ENCODE results near the gene HDHD5.

Gene HDHD5

DNA sequence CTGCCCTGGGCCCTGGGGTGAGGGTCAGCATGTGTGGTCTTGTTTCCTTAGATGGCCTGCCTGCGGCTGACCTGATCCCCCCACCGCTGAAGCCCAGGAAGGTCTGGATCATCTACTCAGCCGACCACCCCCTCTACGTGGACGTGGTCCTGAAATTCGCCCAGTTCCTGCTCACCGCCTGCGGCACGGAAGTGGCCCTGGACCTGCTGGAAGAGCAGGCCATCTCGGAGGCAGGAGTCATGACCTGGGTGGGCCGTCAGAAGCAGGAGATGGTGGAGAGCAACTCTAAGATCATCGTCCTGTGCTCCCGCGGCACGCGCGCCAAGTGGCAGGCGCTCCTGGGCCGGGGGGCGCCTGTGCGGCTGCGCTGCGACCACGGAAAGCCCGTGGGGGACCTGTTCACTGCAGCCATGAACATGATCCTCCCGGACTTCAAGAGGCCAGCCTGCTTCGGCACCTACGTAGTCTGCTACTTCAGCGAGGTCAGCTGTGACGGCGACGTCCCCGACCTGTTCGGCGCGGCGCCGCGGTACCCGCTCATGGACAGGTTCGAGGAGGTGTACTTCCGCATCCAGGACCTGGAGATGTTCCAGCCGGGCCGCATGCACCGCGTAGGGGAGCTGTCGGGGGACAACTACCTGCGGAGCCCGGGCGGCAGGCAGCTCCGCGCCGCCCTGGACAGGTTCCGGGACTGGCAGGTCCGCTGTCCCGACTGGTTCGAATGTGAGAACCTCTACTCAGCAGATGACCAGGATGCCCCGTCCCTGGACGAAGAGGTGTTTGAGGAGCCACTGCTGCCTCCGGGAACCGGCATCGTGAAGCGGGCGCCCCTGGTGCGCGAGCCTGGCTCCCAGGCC, 50.6 kb downstream of the HDHD5 start:
- in situ Hi-C loops (cut with MboI; ENCODE audit: low sequenced_read_pairs) = no loop called here

DNA sequence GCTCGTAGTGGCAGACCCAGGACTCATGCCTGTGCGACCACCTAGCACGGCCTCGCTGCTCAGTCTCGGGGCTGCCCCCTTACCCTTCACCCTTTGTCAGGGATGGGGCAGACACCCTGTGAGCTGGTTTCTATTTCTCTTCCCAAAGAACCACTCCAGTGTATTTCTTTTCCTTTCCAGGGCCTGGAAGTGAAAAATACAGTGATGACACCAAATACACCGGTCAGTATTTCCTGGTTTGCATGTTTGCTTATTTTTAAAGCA, 51.6 kb downstream of the HDHD5 start:
- in situ Hi-C loops (cut with MboI; ENCODE audit: low sequenced_read_pairs) = no loop called here

- in situ Hi-C loops (cut with MboI; ENCODE audit: low sequenced_read_pairs) = no loop called here
These were observed 52.1 kb downstream of the HDHD5 start for GRCh38 chr22:17106785-17107546.

- in situ Hi-C loops (cut with MboI; ENCODE audit: low sequenced_read_pairs) = no loop called here
These were observed 52.8 kb downstream of the HDHD5 start for GRCh38 chr22:17106161-17106784.

- in situ Hi-C loops (cut with MboI; ENCODE audit: low sequenced_read_pairs) = no loop called here
These were observed 53.6 kb downstream of the HDHD5 start for GRCh38 chr22:17105143-17106129.

DNA sequence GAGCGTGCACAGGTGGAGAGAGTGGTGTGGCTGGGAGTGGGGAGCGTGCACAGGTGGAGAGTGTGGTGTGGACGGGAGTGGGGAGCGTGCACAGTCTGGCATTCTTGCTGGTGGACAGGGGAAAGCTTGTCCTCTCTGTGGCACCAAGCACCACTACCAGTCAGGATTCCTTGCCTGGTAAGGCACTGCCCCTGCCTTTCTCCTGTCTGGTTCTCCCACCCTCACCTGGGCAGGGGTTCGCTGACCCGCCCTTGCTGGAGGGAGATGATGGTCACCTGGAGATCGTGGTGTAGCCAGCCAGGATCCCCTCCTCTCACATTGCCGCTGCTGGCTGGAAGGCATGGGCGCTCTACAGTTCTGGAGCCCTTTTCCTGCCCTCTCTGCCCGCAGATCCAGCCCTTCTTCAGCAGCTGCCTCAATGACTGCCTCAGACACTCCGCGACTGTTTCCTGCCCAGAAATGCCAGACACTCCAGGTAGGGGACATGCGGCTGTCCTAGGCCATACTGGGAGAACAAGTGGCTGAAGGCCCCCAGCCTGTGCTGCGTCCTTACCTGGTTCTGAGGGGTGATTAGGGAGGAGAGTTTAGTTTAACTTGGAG, 54.6 kb downstream of the HDHD5 start:
- in situ Hi-C loops (cut with MboI; ENCODE audit: low sequenced_read_pairs) = no loop called here

DNA sequence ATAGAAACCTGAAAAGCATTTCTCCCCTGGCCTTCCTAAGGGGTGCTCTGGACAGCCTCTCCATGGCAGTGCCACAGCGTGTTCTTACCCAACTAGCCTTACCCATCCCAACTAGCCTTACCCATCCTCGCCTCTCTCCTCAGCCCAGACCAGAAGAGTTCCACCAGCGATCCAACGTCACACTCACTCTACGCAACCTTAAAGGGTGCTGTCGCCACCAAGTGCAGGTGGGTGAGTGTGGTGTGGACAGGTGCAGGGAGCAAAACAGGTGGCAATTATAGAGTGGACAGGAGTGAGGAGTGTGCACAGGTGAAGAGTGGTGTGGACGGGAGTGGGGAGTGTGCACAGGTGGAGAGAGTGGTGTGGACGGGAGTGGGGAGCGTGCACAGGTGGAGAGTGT, 55.7 kb downstream of the HDHD5 start:
- in situ Hi-C loops (cut with MboI; ENCODE audit: low sequenced_read_pairs) = no loop called here

DNA sequence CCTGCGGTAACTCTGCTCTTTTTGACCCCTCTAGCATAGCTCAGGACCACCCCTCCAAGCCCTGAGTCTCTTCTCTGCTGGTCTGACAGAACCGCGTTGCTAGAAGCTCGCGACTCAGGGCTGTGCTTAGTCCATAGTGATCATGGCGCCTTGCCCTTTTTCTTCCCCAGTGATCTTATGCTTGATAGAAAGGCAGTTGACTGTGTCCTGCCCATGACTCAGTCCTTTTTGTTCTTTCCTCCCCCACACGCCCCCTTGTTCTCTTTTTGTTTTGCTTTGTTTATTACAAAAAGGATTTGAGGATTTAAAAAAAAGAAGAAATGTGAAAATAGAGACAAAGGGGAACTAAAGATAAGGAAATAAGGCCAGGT, 56.8 kb downstream of the HDHD5 start:
- in situ Hi-C loops (cut with MboI; ENCODE audit: low sequenced_read_pairs) = no loop called here

DNA sequence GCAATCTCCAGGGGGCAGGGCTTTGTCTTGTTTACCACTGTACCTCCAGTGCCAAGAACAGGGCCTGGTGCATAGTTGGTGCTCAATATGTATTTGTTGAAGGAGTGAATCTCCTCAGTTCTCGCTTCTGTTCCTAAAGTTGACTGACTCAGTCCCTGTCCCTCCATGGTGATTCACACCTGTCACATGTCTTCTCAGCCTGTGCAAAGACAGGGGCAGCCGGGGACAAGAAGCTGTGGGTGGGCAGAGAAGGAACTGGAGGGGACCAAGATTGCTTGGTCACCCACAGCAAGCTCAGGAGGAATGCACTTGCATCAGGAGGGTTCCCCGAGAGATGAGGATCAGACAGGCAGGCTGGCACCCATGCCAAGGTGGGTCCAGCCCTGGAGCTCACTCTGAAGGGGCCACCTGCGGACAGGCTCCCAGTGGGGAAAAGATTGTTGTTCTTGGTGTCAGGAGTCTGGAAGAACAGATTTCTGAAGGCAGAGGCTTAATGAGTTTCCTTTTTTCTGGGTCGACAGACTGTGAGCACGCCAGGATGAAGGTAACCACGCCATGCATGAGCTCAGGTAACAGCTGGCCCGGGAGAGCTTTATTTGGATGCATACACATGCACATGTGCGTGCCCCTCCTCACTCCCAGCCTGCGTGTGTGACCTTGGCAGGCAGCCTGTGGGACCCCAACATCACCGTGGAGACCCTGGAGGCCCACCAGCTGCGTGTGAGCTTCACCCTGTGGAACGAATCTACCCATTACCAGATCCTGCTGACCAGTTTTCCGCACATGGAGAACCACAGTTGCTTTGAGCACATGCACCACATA, 57.4 kb downstream of the HDHD5 start:
- in situ Hi-C loops (cut with MboI; ENCODE audit: low sequenced_read_pairs) = no loop called here

DNA sequence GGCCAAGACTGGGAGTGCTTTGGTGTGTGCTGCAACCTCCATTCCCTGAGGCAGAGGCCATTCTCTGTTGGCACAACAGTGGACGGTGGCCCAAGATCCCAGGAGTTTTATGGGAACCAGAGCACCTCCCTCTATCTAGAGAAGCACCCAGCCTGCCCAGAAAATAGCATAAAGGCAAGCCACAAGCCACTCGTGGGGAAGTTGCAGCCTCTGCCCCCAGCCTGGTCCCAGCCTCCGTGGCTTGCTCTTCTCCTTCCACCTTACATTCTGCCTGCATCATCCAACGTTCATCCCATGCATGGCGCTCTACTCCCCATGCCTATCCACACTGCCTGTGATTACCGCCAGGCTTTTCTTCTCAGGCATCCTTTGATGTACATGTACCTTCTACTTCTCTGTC, 58.5 kb downstream of the HDHD5 start:
- in situ Hi-C loops (cut with MboI; ENCODE audit: low sequenced_read_pairs) = no loop called here

GRCh38 chr22:17098379-17098819, 60.7 kb downstream of the HDHD5 start:
- in situ Hi-C loops (cut with MboI; ENCODE audit: low sequenced_read_pairs) = no loop called here

DNA sequence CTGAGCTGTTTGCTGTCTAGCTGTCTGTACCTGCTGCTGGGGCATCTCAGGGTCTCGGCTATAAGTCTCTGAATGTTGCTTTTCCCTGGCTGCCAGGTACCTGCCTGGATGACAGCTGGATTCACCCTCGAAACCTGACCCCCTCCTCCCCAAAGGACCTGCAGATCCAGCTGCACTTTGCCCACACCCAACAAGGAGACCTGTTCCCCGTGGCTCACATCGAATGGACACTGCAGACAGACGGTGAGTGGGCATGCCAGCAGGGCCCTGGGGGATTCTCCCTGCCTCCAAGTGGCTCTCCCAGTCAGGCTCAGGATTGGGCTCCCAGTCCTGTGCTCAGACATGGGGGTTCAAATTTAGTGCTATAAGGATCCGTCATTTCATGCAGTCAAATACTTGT, 61.4 kb downstream of the HDHD5 start:
- in situ Hi-C loops (cut with MboI; ENCODE audit: low sequenced_read_pairs) = no loop called here

- in situ Hi-C loops (cut with MboI; ENCODE audit: low sequenced_read_pairs) = no loop called here
These were observed 62.0 kb downstream of the HDHD5 start for GRCh38 chr22:17097062-17097461.

GRCh38 chr22:17096071-17096470, 63.0 kb downstream of the HDHD5 start:
- in situ Hi-C loops (cut with MboI; ENCODE audit: low sequenced_read_pairs) = no loop called here

GRCh38 chr22:17095538-17095937, 63.5 kb downstream of the HDHD5 start:
- in situ Hi-C loops (cut with MboI; ENCODE audit: low sequenced_read_pairs) = no loop called here

- in situ Hi-C loops (cut with MboI; ENCODE audit: low sequenced_read_pairs) = no loop called here
These were observed 66.0 kb downstream of the HDHD5 start for GRCh38 chr22:17093081-17093480.

GRCh38 chr22:17091851-17092250, 67.2 kb downstream of the HDHD5 start:
- in situ Hi-C loops (cut with MboI; ENCODE audit: low sequenced_read_pairs) = no loop called here

GRCh38 chr22:17090550-17090949, 68.5 kb downstream of the HDHD5 start:
- in situ Hi-C loops (cut with MboI; ENCODE audit: low sequenced_read_pairs) = no loop called here
